Activated CD8-positive, alpha-beta T cell treated with anti-CD3 and anti-CD28 coated beads for 36 hours (primary cell): ENCODE data around the gene FERMT1. TPM values are rescaled to one million over a fixed set of nuclear protein-coding genes. Genes with fewer than 3 reads are reported as not detected.

Experiments
- ATAC-seq: fragments of 200-7000 bp; cut with Tn5 transposase; one replicate; pipeline ENCODE4 v1.10.0; 2021; ENCODE audit warnings: mild to moderate bottlenecking, moderate library complexity
- CTCF ChIA-PET: fragments of 350-600 bp; sonication (Branson Sonifier 250); formaldehyde crosslinking; loops from one replicate; lab custom pipeline; 2021; ENCODE audit warnings: antibody characterized with exemption; lab: Charles Lee
- POLR2A ChIA-PET: fragments of 350-600 bp; sonication (Branson Sonifier 250); formaldehyde crosslinking; loops from one replicate; lab custom pipeline; 2021; ENCODE audit warnings: antibody characterized with exemption; lab: Charles Lee
- DNase-seq: peaks from one replicate; pipeline ENCODE4 v3.0.0-alpha.2; 2020
- H3K27ac Mint-ChIP-seq: one replicate; pipeline ENCODE4 v1.8.0; 2021; ENCODE audit warnings: mild to moderate bottlenecking, mixed read lengths
- H3K27me3 Mint-ChIP-seq: one replicate; pipeline ENCODE4 v1.8.0; 2021; ENCODE audit warnings: mixed read lengths
- H3K36me3 Mint-ChIP-seq: one replicate; pipeline ENCODE4 v1.8.0; 2021; ENCODE audit warnings: low read depth, mixed read lengths
- H3K4me1 Mint-ChIP-seq: one replicate; pipeline ENCODE4 v1.8.0; 2021; ENCODE audit warnings: low read depth, mixed read lengths
- H3K4me3 Mint-ChIP-seq: one replicate; pipeline ENCODE4 v1.8.0; 2021; ENCODE audit warnings: mild to moderate bottlenecking, moderate library complexity, mixed read lengths
- H3K9me3 Mint-ChIP-seq: one replicate; pipeline ENCODE4 v1.8.0; 2021; ENCODE audit warnings: mixed read lengths
- intact Hi-C: fragments of 100-400 bp; cut with micrococcal nuclease; formaldehyde crosslinking; loops from one replicate; pipeline ENCODE4 v1.10.0; 2022
- total RNA-seq, 2 experiments: library from RNA; stranded (reverse); gene quantifications; one replicate each; pipeline ENCODE4 v1.2.3, GENCODE V29; 2021
- TF ChIP-seq, protein P1 (sequence below): fragments of 200-600 bp; IDR thresholded peaks from one replicate; pipeline ENCODE4 v1.8.0; 2022; ENCODE audit warnings: antibody characterized with exemption, mild to moderate bottlenecking

The FERMT1 gene
- total RNA-seq, 2 experiments from 2014 or later = 0.09 to 0.52 TPM

DNA sequence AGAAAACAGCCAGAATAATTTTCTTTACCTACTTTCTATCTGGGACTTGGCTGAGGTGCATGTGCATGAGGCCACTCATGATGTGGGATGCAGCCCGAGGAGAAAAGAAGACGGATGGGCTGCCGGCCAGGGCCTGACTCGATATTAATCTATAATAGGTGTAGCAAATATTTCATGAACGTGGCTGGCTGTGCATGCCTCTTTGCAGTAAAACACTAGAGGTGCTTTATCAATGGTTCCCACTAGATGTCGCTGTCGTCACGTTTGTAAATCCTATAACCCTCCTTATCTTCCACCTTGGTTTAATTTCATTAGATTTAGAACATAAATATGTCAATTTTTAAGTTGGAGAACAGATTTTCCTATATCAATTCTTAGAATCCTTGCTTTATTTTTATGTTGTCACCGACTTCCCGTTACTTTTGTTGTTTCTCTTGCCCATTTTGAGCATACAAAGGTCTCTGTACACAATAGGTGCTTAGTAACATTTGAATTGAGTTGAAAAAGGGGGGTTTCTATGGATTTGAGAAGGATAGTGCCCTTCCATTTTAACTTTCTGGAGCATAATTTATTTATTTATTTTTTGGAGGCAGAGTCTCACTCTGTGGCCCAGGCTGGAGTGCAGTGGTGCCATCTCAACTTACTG, 19.6 kb upstream of the FERMT1 start:
- no peak overlapping the region for H3K27ac Mint-ChIP-seq
- H3K9me3 Mint-ChIP-seq = no peaks in the 10 kb centered on the region
- H3K4me1 Mint-ChIP-seq = no peaks in the 10 kb centered on the region
- intact Hi-C loops = no loop called here
- ATAC-seq (no peak), DNase-seq (peak; percentile 55)
- no peak overlapping the region for H3K4me3 Mint-ChIP-seq
- H3K36me3 Mint-ChIP-seq = no peaks in the 10 kb centered on the region
- TF ChIP-seq, protein P1, sequence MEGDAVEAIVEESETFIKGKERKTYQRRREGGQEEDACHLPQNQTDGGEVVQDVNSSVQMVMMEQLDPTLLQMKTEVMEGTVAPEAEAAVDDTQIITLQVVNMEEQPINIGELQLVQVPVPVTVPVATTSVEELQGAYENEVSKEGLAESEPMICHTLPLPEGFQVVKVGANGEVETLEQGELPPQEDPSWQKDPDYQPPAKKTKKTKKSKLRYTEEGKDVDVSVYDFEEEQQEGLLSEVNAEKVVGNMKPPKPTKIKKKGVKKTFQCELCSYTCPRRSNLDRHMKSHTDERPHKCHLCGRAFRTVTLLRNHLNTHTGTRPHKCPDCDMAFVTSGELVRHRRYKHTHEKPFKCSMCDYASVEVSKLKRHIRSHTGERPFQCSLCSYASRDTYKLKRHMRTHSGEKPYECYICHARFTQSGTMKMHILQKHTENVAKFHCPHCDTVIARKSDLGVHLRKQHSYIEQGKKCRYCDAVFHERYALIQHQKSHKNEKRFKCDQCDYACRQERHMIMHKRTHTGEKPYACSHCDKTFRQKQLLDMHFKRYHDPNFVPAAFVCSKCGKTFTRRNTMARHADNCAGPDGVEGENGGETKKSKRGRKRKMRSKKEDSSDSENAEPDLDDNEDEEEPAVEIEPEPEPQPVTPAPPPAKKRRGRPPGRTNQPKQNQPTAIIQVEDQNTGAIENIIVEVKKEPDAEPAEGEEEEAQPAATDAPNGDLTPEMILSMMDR = peak; percentile 81
- ChIA-PET CTCF (interaction anchor here (0.8 kb wide), 1 partner anchor 145 kb away, joined by 3 read pairs; no protein-coding TSS in a partner anchor), POLR2A (no interaction called here)
- peaks cover 5% of the 10 kb centered on the region for H3K27me3 Mint-ChIP-seq

DNA sequence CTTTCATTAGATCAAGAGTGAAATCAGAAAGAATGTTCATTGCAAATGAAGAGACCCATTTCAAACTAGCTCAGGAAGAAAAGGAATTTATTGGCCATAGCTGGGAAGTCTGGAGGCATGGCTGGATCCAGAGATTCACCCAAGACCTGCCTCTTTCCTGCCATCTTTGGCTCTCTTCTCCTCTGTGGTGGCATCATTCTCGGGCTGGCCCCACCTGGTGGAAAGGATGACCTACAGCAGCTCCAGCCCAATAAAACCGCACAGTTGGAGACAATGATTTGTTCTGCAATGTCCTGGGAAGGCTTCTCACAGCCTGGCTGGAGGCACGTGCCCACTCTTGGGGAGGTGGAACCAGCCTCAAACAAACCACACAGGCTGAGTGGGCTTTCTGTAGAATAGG, 18.1 kb upstream of the FERMT1 start:
- TF ChIP-seq, protein P1 = no peak
- Mint-ChIP-seq H3K27me3 (peaks cover 7% of the 10 kb centered on the region), H3K27ac (no peak overlapping the region), H3K4me3 (no peak overlapping the region), H3K4me1 (no peaks in the 10 kb centered on the region), H3K9me3 (no peaks in the 10 kb centered on the region), H3K36me3 (no peaks in the 10 kb centered on the region)
- ATAC-seq (peak; percentile 47), DNase-seq (peak; percentile 27)
- ChIA-PET POLR2A (no interaction called here), CTCF (interaction anchor here (0.8 to 1.5 kb wide), 3 partner anchors 9 to 14 kb away, joined by 3 read pairs; no protein-coding TSS in a partner anchor)
- intact Hi-C loops = no loop called here

DNA sequence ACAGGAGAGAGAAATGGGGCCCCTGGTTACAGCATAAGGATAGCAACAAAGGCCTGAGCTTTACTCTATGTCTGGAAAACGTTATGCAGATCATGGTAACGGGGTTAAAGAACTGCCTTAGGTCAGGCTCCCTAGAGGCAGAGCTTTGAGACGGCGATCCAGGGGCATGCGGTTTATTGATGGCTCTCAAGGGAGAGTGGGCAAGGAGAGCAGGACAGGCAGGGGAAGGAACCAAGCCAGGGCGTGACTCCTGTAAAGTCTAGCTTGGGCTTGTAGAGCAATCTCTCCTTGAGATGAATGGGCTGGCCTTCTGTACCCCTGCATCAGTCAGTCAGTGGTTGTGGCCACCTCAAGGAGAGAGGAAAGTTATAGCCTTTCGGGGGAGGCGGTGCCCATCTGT, 12.5 kb upstream of the FERMT1 start:
- Mint-ChIP-seq H3K4me3 (no peak overlapping the region), H3K27ac (no peak overlapping the region), H3K27me3 (peaks cover 7% of the 10 kb centered on the region), H3K4me1 (no peaks in the 10 kb centered on the region), H3K36me3 (no peaks in the 10 kb centered on the region), H3K9me3 (no peaks in the 10 kb centered on the region)
- intact Hi-C loops = no loop called here
- TF ChIP-seq, protein P1 = no peak
- ChIA-PET CTCF (interaction anchor here (1.0 kb wide), 1 partner anchor 1908 kb away, joined by 3 read pairs; no protein-coding TSS in a partner anchor), POLR2A (no interaction called here)
- ATAC-seq = no peak
- DNase-seq = no peak

GRCh38 chr20:6134592-6134991, 11.8 kb upstream of the FERMT1 start:
- Mint-ChIP-seq H3K9me3 (no peaks in the 10 kb centered on the region), H3K27me3 (peaks cover 7% of the 10 kb centered on the region), H3K36me3 (no peaks in the 10 kb centered on the region), H3K4me3 (no peak overlapping the region), H3K4me1 (no peaks in the 10 kb centered on the region), H3K27ac (no peak overlapping the region)
- intact Hi-C loops = no loop called here
- CTCF ChIA-PET = interaction anchor here (1.0 kb wide), 1 partner anchor 1909 kb away, joined by 3 read pairs; no protein-coding TSS in a partner anchor
- ATAC-seq (no peak), DNase-seq (no peak)
- TF ChIP-seq, protein P1 = no peak
- POLR2A ChIA-PET = no interaction called here

DNA sequence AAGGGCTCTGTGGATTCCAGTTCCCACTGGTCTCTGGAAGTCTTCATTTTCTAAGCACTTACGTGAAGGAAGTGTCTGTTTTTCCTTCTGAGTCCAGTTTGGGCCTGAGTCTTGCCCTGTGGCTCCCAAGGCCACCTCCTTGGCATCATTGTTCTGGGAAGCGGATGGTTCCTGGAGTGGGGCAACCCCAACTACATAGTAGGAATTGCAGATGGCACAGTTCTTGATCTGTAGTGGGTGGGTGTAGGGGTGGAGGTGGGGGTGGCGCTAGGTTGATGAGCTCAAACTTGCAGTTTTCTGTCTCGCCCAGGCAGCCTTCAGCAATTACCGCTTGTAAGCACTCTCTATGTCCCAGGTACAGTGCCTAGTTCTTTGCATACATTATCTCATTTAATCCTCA, 7.2 kb upstream of the FERMT1 start:
- Mint-ChIP-seq H3K27me3 (peaks cover 11% of the 10 kb centered on the region), H3K27ac (no peak overlapping the region), H3K9me3 (no peaks in the 10 kb centered on the region), H3K36me3 (no peaks in the 10 kb centered on the region), H3K4me1 (no peaks in the 10 kb centered on the region), H3K4me3 (no peak overlapping the region)
- intact Hi-C loops = no loop called here
- TF ChIP-seq, protein P1 = no peak
- ChIA-PET POLR2A (no interaction called here), CTCF (no interaction called here)
- no peak for DNase-seq
- no peak for ATAC-seq
